CD4-positive, alpha-beta T cell treated with Interleukin-4 for 4 hours (primary cell): ENCODE measurements around the gene CCDC13.
"Not testable (repeated sequence)": the region's sequence is repeated elsewhere in the genome, so short reads cannot be mapped to it uniquely, and the experiment has no call there.

Experiments
- DNase-seq: peaks from one replicate; pipeline ENCODE4 v3.0.0-alpha.2; 2020

CCDC13 gene

GRCh38 chr3:42772670-42773408 lies at the start of gene CCDC13:
Gene CCDC13 (minus strand): TSS chr3:42773253. CDS start chr3:42758345, 14,908 bp downstream.
- peak; percentile 87 for DNase-seq

- DNase-seq, result no peak
Measured at GRCh38 chr3:42822828-42823227, 49.8 kb upstream of the CCDC13 start.

GRCh38 chr3:42820746-42821051 lies 47.6 kb upstream of the CCDC13 start:
- DNase-seq, result no peak

- DNase-seq, result no peak
Measured at GRCh38 chr3:42819351-42819965, 46.4 kb upstream of the CCDC13 start.

- no peak for DNase-seq
Measured at GRCh38 chr3:42815826-42816225, 42.8 kb upstream of the CCDC13 start.

- no peak for DNase-seq
Measured at GRCh38 chr3:42814914-42815507, 42.0 kb upstream of the CCDC13 start.

GRCh38 chr3:42814246-42814645 lies 41.2 kb upstream of the CCDC13 start:
- no peak for DNase-seq

GRCh38 chr3:42811118-42811883 lies 38.2 kb upstream of the CCDC13 start:
- not testable (repeated sequence) for DNase-seq

GRCh38 chr3:42810706-42811105 lies 37.7 kb upstream of the CCDC13 start:
- DNase-seq, result not testable (repeated sequence)

GRCh38 chr3:42809202-42809601 lies 36.1 kb upstream of the CCDC13 start, which contains the start of gene ACKR2:
Gene ACKR2 (plus strand): TSS chr3:42809445. CDS start chr3:42864503, 55,058 bp downstream.
- DNase-seq, result no peak

GRCh38 chr3:42807929-42808328 lies 34.9 kb upstream of the CCDC13 start:
- no peak for DNase-seq

- no peak for DNase-seq
Measured at GRCh38 chr3:42805141-42805821, 32.2 kb upstream of the CCDC13 start.

- DNase-seq, result no peak
Measured at GRCh38 chr3:42804831-42805132, 31.7 kb upstream of the CCDC13 start.

- peak; percentile 92 for DNase-seq
Measured at GRCh38 chr3:42804106-42804830, 31.2 kb upstream of the CCDC13 start, which contains the start of gene HIGD1A. Gene HIGD1A (minus strand): TSS chr3:42804490. CDS start chr3:42794253, 10,237 bp downstream.

GRCh38 chr3:42803414-42804105 lies 30.5 kb upstream of the CCDC13 start:
- DNase-seq, result peak; percentile 22

- DNase-seq, result no peak
Measured at GRCh38 chr3:42802876-42803413, 29.9 kb upstream of the CCDC13 start.

GRCh38 chr3:42801784-42802183 lies 28.7 kb upstream of the CCDC13 start:
- DNase-seq, result no peak

- DNase-seq, result no peak
Measured at GRCh38 chr3:42801048-42801620, 28.1 kb upstream of the CCDC13 start.

GRCh38 chr3:42800251-42800650 lies 27.2 kb upstream of the CCDC13 start:
- no peak for DNase-seq

GRCh38 chr3:42799376-42799775 lies 26.3 kb upstream of the CCDC13 start:
- no peak for DNase-seq

GRCh38 chr3:42796332-42796885 lies 23.4 kb upstream of the CCDC13 start:
- no peak for DNase-seq
